SU-DHL-6 (cell line): ENCODE data around the gene CD9.

Source experiments
- H2AFZ ChIP-seq: fragments of 200-600 bp; sonication (generic); 2 replicates; pipeline ENCODE4 v1.6.1; 2014; ENCODE audit warnings: low read depth, mild to moderate bottlenecking, moderate library complexity, mixed read lengths, antibody characterized with exemption, low read length; ENCODE audit not compliant: severe bottlenecking
- H3F3A ChIP-seq: fragments of 200-600 bp; shearing (Covaris generic); 2 replicates; pipeline ENCODE4 v1.6.0; 2016; ENCODE audit warnings: antibody characterized with exemption, mild to moderate bottlenecking; ENCODE audit not compliant: insufficient read depth
- H3K27ac ChIP-seq: fragments of 200-600 bp; sonication (generic); 2 replicates; pipeline ENCODE4 v1.5.1; 2016; ENCODE audit warnings: low read depth, mild to moderate bottlenecking, low read length, moderate library complexity, mixed read lengths
- H3K27me3 ChIP-seq: fragments of 200-600 bp; sonication (generic), shearing (Covaris generic); 2 replicates; pipeline ENCODE4 v1.6.0; 2014; ENCODE audit warnings: mild to moderate bottlenecking, low read length
- H3K36me3 ChIP-seq: fragments of 200-600 bp; sonication (generic); 2 replicates; pipeline ENCODE4 v1.6.1; 2014; ENCODE audit warnings: mild to moderate bottlenecking, low read length, mixed read lengths
- H3K4me2 ChIP-seq: fragments of 300-600, 200-600 bp; shearing (Covaris generic), sonication (generic); 2 replicates; pipeline ENCODE4 v1.6.0; 2014; ENCODE audit warnings: low read length, low read depth, mild to moderate bottlenecking; ENCODE audit not compliant: poor library complexity, severe bottlenecking
- H3K4me3 ChIP-seq: fragments of 200-600 bp; sonication (generic); 2 replicates; pipeline ENCODE4 v1.5.1; 2014; ENCODE audit warnings: antibody characterized with exemption, low read length, mild to moderate bottlenecking, mixed read lengths; ENCODE audit not compliant: insufficient read depth, poor library complexity, severe bottlenecking
- H3K79me2 ChIP-seq: fragments of 200-600 bp; sonication (generic); 2 replicates; pipeline ENCODE4 v1.6.1; 2014; ENCODE audit warnings: mild to moderate bottlenecking, low read length, moderate library complexity; ENCODE audit not compliant: insufficient read depth
- H3K9ac ChIP-seq: fragments of 200-600 bp; sonication (generic); 2 replicates; pipeline ENCODE4 v1.7.0; 2014; ENCODE audit warnings: mild to moderate bottlenecking, low read length
- H3K9me2 ChIP-seq: fragments of 200-600 bp; sonication (generic); replicated peaks from 2 replicates; pipeline ENCODE4 v1.6.1; 2014; ENCODE audit warnings: low read length; ENCODE audit not compliant: insufficient read depth
- H3K9me3 ChIP-seq: fragments of 200-600 bp; sonication (generic); 2 replicates; pipeline ENCODE4 v1.6.1; 2014; ENCODE audit warnings: low read length, mixed read lengths; ENCODE audit not compliant: insufficient read depth
- H4K20me1 ChIP-seq: fragments of 200-600 bp; sonication (generic); 2 replicates; pipeline ENCODE4 v1.6.1; 2014; ENCODE audit warnings: low read depth, mild to moderate bottlenecking, antibody characterized with exemption, low read length, moderate library complexity, mixed read lengths
- EZH2phosphoT487 ChIP-seq: fragments of 200-600 bp; sonication (generic), shearing (Covaris generic); conservative IDR thresholded peaks from 2 replicates; pipeline ENCODE4 v1.6.1; 2018; ENCODE audit warnings: mild to moderate bottlenecking, antibody characterized with exemption, low read length, moderate library complexity, mixed read lengths
- TF ChIP-seq, protein P1 (sequence below): fragments of 200-600 bp; sonication (generic); IDR thresholded peaks from one replicate; pipeline ENCODE4 v1.5.1; 2017; ENCODE audit warnings: antibody characterized with exemption, mild to moderate bottlenecking, low read length, moderate library complexity; ENCODE audit not compliant: insufficient read depth, poor library complexity, severe bottlenecking

Gene CD9

DNA sequence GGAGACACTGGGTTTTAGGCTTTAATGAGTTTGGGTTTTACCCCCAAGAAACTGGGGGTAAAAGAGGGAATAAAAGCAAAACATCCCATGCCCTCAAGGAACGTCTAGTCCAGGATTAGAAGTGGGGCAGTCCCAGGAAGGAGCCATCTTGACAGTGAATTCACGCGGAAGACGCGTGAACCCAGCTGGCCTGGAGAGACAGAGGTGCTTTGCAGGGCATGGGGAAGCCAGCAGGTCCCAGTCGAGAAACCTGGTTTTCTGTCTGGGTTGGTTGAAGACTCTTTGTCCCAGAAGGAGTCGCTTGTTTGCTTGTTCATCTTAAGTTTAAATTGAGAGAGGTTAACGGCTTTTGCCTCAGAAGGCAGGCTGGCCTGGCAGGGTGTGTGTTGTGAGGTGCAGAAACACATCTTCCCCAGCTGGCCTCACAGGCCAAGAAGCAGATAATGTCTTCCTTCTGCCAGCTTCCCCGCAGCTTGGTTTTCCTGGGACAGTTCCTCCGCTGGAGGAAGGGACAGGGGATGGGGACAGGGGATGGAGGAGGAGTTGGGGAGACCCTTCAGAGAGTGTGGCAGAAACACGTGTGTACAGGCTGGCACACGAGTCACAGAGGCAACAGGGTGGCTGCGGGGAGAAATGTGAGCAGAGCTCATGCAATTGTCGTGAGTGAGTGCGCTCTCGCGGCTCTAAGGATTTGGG, 18.5 kb upstream of the CD9 start:
- H3F3A ChIP-seq = no peaks in the 10 kb centered on the region
- H2AFZ ChIP-seq = no peak overlapping the region
- H3K9me3 ChIP-seq = no peaks in the 10 kb centered on the region
- H3K9ac ChIP-seq = no peak overlapping the region
- H3K9me2 ChIP-seq = no peaks in the 10 kb centered on the region
- no peak overlapping the region for H3K4me2 ChIP-seq
- no peaks in the 10 kb centered on the region for H3K36me3 ChIP-seq
- H3K4me3 ChIP-seq = no peak overlapping the region
- no peak overlapping the region for H3K27ac ChIP-seq
- H3K79me2 ChIP-seq = no peaks in the 10 kb centered on the region
- H3K27me3 ChIP-seq = no peaks in the 10 kb centered on the region
- no peaks in the 10 kb centered on the region for H4K20me1 ChIP-seq
- TF ChIP-seq, protein P1, sequence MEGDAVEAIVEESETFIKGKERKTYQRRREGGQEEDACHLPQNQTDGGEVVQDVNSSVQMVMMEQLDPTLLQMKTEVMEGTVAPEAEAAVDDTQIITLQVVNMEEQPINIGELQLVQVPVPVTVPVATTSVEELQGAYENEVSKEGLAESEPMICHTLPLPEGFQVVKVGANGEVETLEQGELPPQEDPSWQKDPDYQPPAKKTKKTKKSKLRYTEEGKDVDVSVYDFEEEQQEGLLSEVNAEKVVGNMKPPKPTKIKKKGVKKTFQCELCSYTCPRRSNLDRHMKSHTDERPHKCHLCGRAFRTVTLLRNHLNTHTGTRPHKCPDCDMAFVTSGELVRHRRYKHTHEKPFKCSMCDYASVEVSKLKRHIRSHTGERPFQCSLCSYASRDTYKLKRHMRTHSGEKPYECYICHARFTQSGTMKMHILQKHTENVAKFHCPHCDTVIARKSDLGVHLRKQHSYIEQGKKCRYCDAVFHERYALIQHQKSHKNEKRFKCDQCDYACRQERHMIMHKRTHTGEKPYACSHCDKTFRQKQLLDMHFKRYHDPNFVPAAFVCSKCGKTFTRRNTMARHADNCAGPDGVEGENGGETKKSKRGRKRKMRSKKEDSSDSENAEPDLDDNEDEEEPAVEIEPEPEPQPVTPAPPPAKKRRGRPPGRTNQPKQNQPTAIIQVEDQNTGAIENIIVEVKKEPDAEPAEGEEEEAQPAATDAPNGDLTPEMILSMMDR = no peak
- no peak for TF ChIP-seq EZH2phosphoT487

DNA sequence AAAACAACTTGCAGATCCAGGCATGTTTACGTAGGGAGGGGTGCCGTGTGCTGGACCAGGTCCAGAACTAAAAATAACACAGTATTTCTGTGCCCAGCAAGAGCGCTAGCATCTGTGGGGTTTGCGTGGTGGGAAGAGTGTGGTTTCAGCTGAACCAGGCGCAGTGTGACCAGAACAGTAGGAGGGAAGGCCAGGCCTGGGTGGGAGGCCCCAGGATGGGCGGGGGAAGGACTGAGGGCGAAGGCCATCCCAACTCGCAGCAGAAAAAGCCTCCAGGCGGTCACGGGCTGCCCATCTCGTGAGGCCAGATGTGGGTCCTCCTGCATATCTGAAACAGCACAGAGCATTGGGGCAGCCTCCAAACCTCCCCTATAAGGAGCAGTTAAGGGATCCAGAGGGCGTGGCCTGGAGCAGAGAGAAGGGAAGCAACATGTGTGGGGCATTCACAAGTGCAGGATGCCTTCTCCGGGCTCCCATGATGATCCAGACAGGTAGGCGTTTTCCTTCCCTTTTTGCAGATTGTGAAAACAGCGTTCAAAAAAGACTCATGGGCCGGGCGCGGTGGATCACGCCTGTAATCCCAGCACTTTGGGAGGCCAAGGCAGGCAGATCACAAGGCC, 17.8 kb upstream of the CD9 start:
- no peaks in the 10 kb centered on the region for H3K9me3 ChIP-seq
- no peaks in the 10 kb centered on the region for H3K9me2 ChIP-seq
- no peaks in the 10 kb centered on the region for H4K20me1 ChIP-seq
- H3K27ac ChIP-seq = no peak overlapping the region
- H3K27me3 ChIP-seq = no peaks in the 10 kb centered on the region
- no peaks in the 10 kb centered on the region for H3F3A ChIP-seq
- no peak overlapping the region for H3K9ac ChIP-seq
- no peak overlapping the region for H3K4me2 ChIP-seq
- no peak overlapping the region for H2AFZ ChIP-seq
- TF ChIP-seq, protein P1 = no peak
- no peak for TF ChIP-seq EZH2phosphoT487
- no peak overlapping the region for H3K4me3 ChIP-seq
- no peaks in the 10 kb centered on the region for H3K36me3 ChIP-seq
- no peaks in the 10 kb centered on the region for H3K79me2 ChIP-seq

DNA sequence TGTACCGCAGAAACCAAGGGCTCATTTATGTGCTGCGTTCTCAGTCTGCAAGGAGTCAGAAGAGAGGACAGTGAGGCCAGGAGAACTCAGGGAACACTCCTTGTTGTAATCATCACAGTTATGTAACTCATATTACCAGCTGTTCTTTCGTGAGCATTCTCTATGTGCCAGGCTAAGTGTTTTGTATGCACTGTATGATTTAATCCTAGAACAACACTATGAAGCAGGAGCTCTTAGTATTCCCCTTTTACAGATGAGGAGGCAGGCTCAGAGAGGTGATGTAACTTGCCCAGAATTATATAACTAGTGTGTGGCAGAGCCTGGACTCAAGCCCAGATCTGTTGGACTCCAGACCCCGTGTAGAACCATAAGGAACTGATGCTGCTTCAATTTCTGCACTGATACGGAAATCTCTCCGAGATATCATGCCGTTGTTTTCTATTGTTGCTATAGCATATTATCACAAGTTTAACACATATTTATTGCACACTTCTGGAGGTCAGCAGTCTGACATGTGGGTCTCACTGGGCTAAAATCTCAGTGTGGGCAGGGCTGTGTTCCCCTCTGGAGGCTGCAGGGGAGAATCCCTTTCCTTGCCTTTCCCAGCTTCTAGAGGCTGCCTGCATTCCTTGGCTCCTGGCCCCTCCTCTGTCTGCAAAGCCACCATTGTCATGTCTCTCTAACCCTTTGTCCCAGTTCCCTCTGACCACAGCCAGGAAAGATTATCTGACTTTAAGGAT, 16.3 kb upstream of the CD9 start:
- Histone ChIP-seq H3K9me3 (no peaks in the 10 kb centered on the region), H3K27ac (no peak overlapping the region), H3F3A (no peaks in the 10 kb centered on the region), H3K4me2 (no peak overlapping the region), H3K27me3 (no peaks in the 10 kb centered on the region), H4K20me1 (no peaks in the 10 kb centered on the region), H3K4me3 (no peak overlapping the region), H3K79me2 (no peaks in the 10 kb centered on the region), H2AFZ (no peak overlapping the region), H3K36me3 (no peaks in the 10 kb centered on the region), H3K9ac (no peak overlapping the region), H3K9me2 (no peaks in the 10 kb centered on the region)
- TF ChIP-seq EZH2phosphoT487 = no peak
- TF ChIP-seq, protein P1 = no peak
